ENCODE data around the gene PLP2.
"Not testable (repeated sequence)": the region's sequence is repeated elsewhere in the genome, so short reads cannot be mapped to it uniquely, and the experiment has no call there.

DNA sequence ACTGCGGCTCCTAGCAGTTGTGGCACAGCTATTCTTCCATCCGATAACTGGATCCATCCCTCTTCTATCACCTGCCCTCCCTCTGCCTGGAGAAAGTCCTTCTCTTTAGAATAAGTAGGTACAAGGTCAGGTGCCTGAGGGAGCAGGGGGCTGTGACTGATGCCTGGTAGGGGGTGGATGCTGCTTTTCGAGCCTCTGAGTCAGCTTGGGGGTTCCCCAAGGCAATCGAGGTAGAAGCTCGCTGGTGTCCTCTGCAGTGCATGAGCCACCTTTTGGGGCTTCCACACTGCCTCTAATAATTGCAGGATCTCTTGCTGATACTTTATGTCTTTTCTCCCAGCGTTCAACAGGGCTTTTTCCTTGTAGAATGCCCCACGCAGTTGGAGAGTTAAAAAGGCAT lies 28.5 kb upstream of the PLP2 start:
- TF ChIP-seq CTCF, POLR2AphosphoS5, EP300 (IDR thresholded peaks at IDR 0.05): not testable (repeated sequence)

Measured in upper lobe of left lung (tissue), 4 donors.